Measurements from ENCODE around the gene ELN. TPM values are rescaled to one million over a fixed set of nuclear protein-coding genes. Genes with fewer than 3 reads are reported as not detected.

ELN gene
- total and polyA plus RNA-seq, 2 donors (not counting 3 experiments of a cell fraction or from before 2014, with no cell fraction given), result 1.7 to 2.6 TPM

- Histone ChIP-seq H3K36me3 (ENCODE audit: control insufficient read depth in 2 of 2, extremely low read depth in 1 of 2, insufficient read depth in 2 of 2, low read length in 2 of 2) (peaks cover 3 to 5% of the 10 kb centered on the region in 2 experiments), H3K9ac (replicated peaks; ENCODE audit: extremely low read depth, insufficient read depth, low read length) (peak within 1 kb of the TSS; percentile 80), H3K9me3 (replicated peaks; ENCODE audit: control insufficient read depth, insufficient read depth, low read length) (no peaks in the 10 kb centered on the region), H4K20me1 (replicated peaks; ENCODE audit: control insufficient read depth, extremely low read depth, insufficient read depth, low read length) (no peaks in the 10 kb centered on the region), H3K9me1 (replicated peaks; ENCODE audit: control insufficient read depth, extremely low read depth, insufficient read depth, low read length) (no peaks in the 10 kb centered on the region), H3K27me3 (ENCODE audit: control insufficient read depth in 2 of 2, insufficient read depth in 2 of 2, low read length in 2 of 2) (no peaks in the 10 kb centered on the region), H3K4me1 (ENCODE audit: control insufficient read depth, extremely low read depth, insufficient read depth, low read length) (peaks cover 17% of the 10 kb centered on the region), H3K27ac (ENCODE audit: insufficient read depth, low read depth, low read length) (peak within 1 kb of the TSS; percentile 83), H3K4me2 (ENCODE audit: insufficient read depth, low read length) (peak within 1 kb of the TSS; percentile 83), H2AFZ (ENCODE audit: low read depth, low read length) (peak within 1 kb of the TSS; percentile 70), H3K4me3 (replicated peaks in 1 of 3; ENCODE audit: insufficient read depth in 1 of 3, low read depth in 1 of 3, low read length in 3 of 3) (peak within 1 kb of the TSS; percentile 67 to 84 (median 80)), H3K79me2 (ENCODE audit: control insufficient read depth, insufficient read depth, low read length) (peaks cover 8% of the 10 kb centered on the region)
- no TSS peak for BruUV-seq (replicated peaks)
- TF ChIP-seq POLR2A (IDR thresholded peaks at IDR 0.05; ENCODE audit: low read depth, low read length) (peak; percentile 62), CTCF (IDR thresholded peaks at IDR 0.05; ENCODE audit: extremely low read depth in 1 of 2, insufficient read depth in 1 of 2, low read depth in 1 of 2, low read length in 2 of 2) (no peak), EZH2 (IDR thresholded peaks at IDR 0.05; ENCODE audit: borderline replicate concordance, low read depth, low read length, severe bottlenecking) (no peak), POLR2AphosphoS5 (IDR thresholded peaks at IDR 0.05; ENCODE audit: insufficient read depth, low read depth, low read length) (peak; percentile 83), MYC (IDR thresholded peaks at IDR 0.05; ENCODE audit: low read depth, low read length) (no peak), MAX (IDR thresholded peaks at IDR 0.05; ENCODE audit: insufficient read depth, insufficient read length) (no peak), FOS (IDR thresholded peaks at IDR 0.05; ENCODE audit: borderline replicate concordance, insufficient read depth, low read length) (no peak), GATA2 (IDR thresholded peaks at IDR 0.05; ENCODE audit: insufficient read depth, insufficient read length, low read depth, low read length) (no peak), JUN (IDR thresholded peaks at IDR 0.05; ENCODE audit: borderline replicate concordance, insufficient read depth, insufficient read length, low read depth) (no peak)
- DNase-seq (ENCODE audit: low read depth, low spot score) (peak; percentile 74), FAIRE-seq (peak; percentile 65)
- ChIA-PET CTCF (interaction anchor here (0.6 to 1.8 kb wide), 14 partner anchors 8 to 317 kb away, joined by 3 to 18 read pairs (median 3); partner anchors contain the start of gene EIF4H), POLR2A (interaction anchor here (0.5 to 1.3 kb wide), 2 partner anchors 11 to 116 kb away, joined by 3 to 6 read pairs; no protein-coding TSS in a partner anchor)
- dilution Hi-C loops (cut with MboI; ENCODE audit: extremely low pct_ligation_motif_present, low sequenced_read_pairs), result no loop called here
- intact Hi-C loops (cut with micrococcal nuclease), result loop anchor here (5.0 kb wide), 1 partner anchor 94 kb away; no protein-coding TSS in a partner anchor
Observed at GRCh38 chr7:74083117-74083876, 55.3 kb downstream of the ELN start, which contains the start of gene LIMK1. TSS of gene LIMK1 (plus strand) at chr7:74083804. CDS start at chr7:74083991, 187 bp downstream.

Measured in endothelial cell of umbilical vein (primary cell).